LHCN-M2 (cell line): ENCODE results near the gene MCU. TPM values are rescaled to one million over a fixed set of nuclear protein-coding genes. Genes with fewer than 3 reads are reported as not detected.
"Not testable (repeated sequence)": the region's sequence is repeated elsewhere in the genome, so short reads cannot be mapped to it uniquely, and the experiment has no call there.

Source experiments
- DNase-seq: peaks from one replicate; pipeline ENCODE4 v3.0.0-alpha.2; 2012; ENCODE audit warnings: low read depth
- total RNA-seq: library from RNA; depleted of rRNA; stranded (reverse); fragments of >200 nt; gene quantifications from 2 replicates; pipeline ENCODE4 v1.2.3, GENCODE V29; 2014

Gene MCU
- total RNA-seq, 1 experiment from 2014 or later, result 37.1 TPM

GRCh38 chr10:72729528-72729927 is 37.6 kb downstream of the MCU start:
- DNase-seq, result no peak

GRCh38 chr10:72730479-72730878 is 38.5 kb downstream of the MCU start:
- peak; percentile 52 for DNase-seq

GRCh38 chr10:72731916-72732419 is 40.0 kb downstream of the MCU start:
- no peak for DNase-seq

GRCh38 chr10:72732521-72732920 is 40.6 kb downstream of the MCU start:
- DNase-seq, result no peak

- DNase-seq, result no peak
Measured at GRCh38 chr10:72733989-72734388, 42.0 kb downstream of the MCU start.

GRCh38 chr10:72735288-72735936 is 43.5 kb downstream of the MCU start:
- DNase-seq, result no peak

GRCh38 chr10:72736176-72736827 is 44.4 kb downstream of the MCU start:
- peak; percentile 72 for DNase-seq

- no peak for DNase-seq
Measured at GRCh38 chr10:72736828-72737220, 44.9 kb downstream of the MCU start.

- not testable (repeated sequence) for DNase-seq
Measured at GRCh38 chr10:72737357-72737756, 45.4 kb downstream of the MCU start.

- no peak for DNase-seq
Measured at GRCh38 chr10:72738486-72738885, 46.5 kb downstream of the MCU start.

- DNase-seq, result peak; percentile 88
Measured at GRCh38 chr10:72740528-72740927, 48.6 kb downstream of the MCU start.

- no peak for DNase-seq
Measured at GRCh38 chr10:72742092-72742491, 50.1 kb downstream of the MCU start.

- no peak for DNase-seq
Measured at GRCh38 chr10:72742797-72743196, 50.9 kb downstream of the MCU start.

- DNase-seq, result no peak
Measured at GRCh38 chr10:72744566-72744965, 52.6 kb downstream of the MCU start.

GRCh38 chr10:72746426-72747363 is 54.8 kb downstream of the MCU start:
- no peak for DNase-seq

- no peak for DNase-seq
Measured at GRCh38 chr10:72747521-72747920, 55.6 kb downstream of the MCU start.

GRCh38 chr10:72753760-72754231 is 61.9 kb downstream of the MCU start:
- no peak for DNase-seq

- no peak for DNase-seq
Measured at GRCh38 chr10:72754275-72755032, 62.5 kb downstream of the MCU start.

GRCh38 chr10:72756674-72757385 is 64.9 kb downstream of the MCU start:
- no peak for DNase-seq

- DNase-seq, result no peak
Measured at GRCh38 chr10:72757732-72758131, 65.8 kb downstream of the MCU start.

GRCh38 chr10:72758930-72759329 is 67.0 kb downstream of the MCU start:
- DNase-seq, result not testable (repeated sequence)
